ENCODE data around the gene SLC38A7. TPM values are rescaled to one million over a fixed set of nuclear protein-coding genes. Genes with fewer than 3 reads are reported as not detected.

Gene SLC38A7
- total and polyA plus RNA-seq, 2 of the 13 experiments (the other 11 are each of a cell fraction or from before 2014, with no cell fraction given): 13.2 to 14.1 TPM

DNA sequence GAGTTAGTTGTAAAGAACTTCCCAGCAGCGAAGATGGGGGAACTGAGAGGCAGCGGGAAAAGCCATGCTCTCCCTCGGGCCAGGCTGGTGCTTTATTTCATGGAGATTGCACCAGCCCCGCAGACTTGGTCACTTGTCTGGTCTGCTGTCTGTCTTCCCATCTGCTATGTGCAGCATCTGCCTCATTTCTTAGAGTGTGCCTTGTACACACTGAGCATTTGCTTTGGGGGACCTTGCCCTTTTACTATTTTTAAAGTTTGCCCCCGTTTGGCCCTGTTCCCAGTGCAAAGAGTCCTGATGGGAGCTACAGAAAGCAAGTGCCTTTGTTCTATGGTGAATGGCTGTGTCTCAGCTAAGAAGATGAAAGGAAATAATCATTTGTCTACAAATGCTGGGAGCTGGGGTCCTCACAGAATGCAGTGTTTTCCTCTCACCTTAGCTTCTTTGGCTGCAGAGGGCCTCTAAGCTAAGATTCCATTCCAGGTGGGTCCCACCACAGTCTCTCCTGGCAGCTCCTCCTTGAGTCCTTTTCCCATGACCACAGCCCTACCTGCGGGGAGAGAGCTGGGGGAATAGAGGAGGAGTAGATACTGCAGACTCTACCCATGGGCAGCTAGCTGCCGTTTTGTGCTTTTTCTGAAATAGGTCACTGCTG is 29.9 kb downstream of the SLC38A7 start (continued):
- TF ChIP-seq HNRNPUL1 (IDR thresholded peaks at IDR 0.05; ENCODE audit: low read depth, low read length) (no peak), ZNF101 (CRISPR knock-in tag; IDR thresholded peaks at IDR 0.05; ENCODE audit: borderline replicate concordance, low read depth) (no peak), ZBTB25 (CRISPR knock-in tag; IDR thresholded peaks at IDR 0.05) (no peak), SRSF9 (IDR thresholded peaks at IDR 0.05; ENCODE audit: borderline replicate concordance, insufficient read depth, low read depth, low read length, poor library complexity, severe bottlenecking) (no peak), ZNF562 (CRISPR knock-in tag; IDR thresholded peaks at IDR 0.05; ENCODE audit: borderline replicate concordance) (no peak), ZKSCAN1 (IDR thresholded peaks at IDR 0.05; ENCODE audit: low read length) (no peak), ZNF564 (CRISPR knock-in tag; IDR thresholded peaks at IDR 0.05) (no peak), KAT2B (IDR thresholded peaks at IDR 0.05; ENCODE audit: borderline replicate concordance, low read depth, low read length) (no peak), ZNF484 (CRISPR knock-in tag; IDR thresholded peaks at IDR 0.05; ENCODE audit: borderline replicate concordance, low read depth) (no peak), ISX (CRISPR knock-in tag; conservative IDR thresholded peaks at IDR 0.05) (no peak), ZNF317 (CRISPR knock-in tag; IDR thresholded peaks at IDR 0.05) (peak; percentile 41; the same call in 1 of the 2 replicates), HOXA5 (CRISPR knock-in tag; IDR thresholded peaks at IDR 0.05) (no peak), RORA (CRISPR knock-in tag; IDR thresholded peaks at IDR 0.05) (no peak), ZNF616 (CRISPR knock-in tag; IDR thresholded peaks at IDR 0.05; ENCODE audit: low read depth) (no peak), BRF2 (CRISPR knock-in tag; IDR thresholded peaks at IDR 0.05) (no peak), WIZ (CRISPR knock-in tag; IDR thresholded peaks at IDR 0.05) (0 out of 2 replicates have a peak, but pooled peaks have one; percentile 30), PHF8 (CRISPR knock-in tag; IDR thresholded peaks at IDR 0.05) (no peak), SPEN (CRISPR knock-in tag; IDR thresholded peaks at IDR 0.05; ENCODE audit: low read depth) (no peak), ZNF33B (CRISPR knock-in tag; IDR thresholded peaks at IDR 0.05) (no peak)
- TF ChIP-seq, protein P1, sequence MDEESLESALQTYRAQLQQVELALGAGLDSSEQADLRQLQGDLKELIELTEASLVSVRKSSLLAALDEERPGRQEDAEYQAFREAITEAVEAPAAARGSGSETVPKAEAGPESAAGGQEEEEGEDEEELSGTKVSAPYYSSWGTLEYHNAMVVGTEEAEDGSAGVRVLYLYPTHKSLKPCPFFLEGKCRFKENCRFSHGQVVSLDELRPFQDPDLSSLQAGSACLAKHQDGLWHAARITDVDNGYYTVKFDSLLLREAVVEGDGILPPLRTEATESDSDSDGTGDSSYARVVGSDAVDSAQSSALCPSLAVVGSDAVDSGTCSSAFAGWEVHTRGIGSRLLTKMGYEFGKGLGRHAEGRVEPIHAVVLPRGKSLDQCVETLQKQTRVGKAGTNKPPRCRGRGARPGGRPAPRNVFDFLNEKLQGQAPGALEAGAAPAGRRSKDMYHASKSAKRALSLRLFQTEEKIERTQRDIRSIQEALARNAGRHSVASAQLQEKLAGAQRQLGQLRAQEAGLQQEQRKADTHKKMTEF (CRISPR knock-in tag; IDR thresholded peaks at IDR 0.05): no peak
- TF ChIP-seq, protein P2, sequence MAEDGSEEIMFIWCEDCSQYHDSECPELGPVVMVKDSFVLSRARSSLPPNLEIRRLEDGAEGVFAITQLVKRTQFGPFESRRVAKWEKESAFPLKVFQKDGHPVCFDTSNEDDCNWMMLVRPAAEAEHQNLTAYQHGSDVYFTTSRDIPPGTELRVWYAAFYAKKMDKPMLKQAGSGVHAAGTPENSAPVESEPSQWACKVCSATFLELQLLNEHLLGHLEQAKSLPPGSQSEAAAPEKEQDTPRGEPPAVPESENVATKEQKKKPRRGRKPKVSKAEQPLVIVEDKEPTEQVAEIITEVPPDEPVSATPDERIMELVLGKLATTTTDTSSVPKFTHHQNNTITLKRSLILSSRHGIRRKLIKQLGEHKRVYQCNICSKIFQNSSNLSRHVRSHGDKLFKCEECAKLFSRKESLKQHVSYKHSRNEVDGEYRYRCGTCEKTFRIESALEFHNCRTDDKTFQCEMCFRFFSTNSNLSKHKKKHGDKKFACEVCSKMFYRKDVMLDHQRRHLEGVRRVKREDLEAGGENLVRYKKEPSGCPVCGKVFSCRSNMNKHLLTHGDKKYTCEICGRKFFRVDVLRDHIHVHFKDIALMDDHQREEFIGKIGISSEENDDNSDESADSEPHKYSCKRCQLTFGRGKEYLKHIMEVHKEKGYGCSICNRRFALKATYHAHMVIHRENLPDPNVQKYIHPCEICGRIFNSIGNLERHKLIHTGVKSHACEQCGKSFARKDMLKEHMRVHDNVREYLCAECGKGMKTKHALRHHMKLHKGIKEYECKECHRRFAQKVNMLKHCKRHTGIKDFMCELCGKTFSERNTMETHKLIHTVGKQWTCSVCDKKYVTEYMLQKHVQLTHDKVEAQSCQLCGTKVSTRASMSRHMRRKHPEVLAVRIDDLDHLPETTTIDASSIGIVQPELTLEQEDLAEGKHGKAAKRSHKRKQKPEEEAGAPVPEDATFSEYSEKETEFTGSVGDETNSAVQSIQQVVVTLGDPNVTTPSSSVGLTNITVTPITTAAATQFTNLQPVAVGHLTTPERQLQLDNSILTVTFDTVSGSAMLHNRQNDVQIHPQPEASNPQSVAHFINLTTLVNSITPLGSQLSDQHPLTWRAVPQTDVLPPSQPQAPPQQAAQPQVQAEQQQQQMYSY (CRISPR knock-in tag; IDR thresholded peaks at IDR 0.05): no peak
- TF ChIP-seq, protein P3, sequence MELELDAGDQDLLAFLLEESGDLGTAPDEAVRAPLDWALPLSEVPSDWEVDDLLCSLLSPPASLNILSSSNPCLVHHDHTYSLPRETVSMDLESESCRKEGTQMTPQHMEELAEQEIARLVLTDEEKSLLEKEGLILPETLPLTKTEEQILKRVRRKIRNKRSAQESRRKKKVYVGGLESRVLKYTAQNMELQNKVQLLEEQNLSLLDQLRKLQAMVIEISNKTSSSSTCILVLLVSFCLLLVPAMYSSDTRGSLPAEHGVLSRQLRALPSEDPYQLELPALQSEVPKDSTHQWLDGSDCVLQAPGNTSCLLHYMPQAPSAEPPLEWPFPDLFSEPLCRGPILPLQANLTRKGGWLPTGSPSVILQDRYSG (CRISPR knock-in tag; IDR thresholded peaks at IDR 0.05): no peak

Data from HepG2 (cell line).